EL (cell line): ENCODE measurements around the gene MARCHF11.

Source experiments
- DNase-seq: peaks from one replicate; pipeline ENCODE4 v3.0.0-alpha.2; 2016

MARCHF11 gene

DNA sequence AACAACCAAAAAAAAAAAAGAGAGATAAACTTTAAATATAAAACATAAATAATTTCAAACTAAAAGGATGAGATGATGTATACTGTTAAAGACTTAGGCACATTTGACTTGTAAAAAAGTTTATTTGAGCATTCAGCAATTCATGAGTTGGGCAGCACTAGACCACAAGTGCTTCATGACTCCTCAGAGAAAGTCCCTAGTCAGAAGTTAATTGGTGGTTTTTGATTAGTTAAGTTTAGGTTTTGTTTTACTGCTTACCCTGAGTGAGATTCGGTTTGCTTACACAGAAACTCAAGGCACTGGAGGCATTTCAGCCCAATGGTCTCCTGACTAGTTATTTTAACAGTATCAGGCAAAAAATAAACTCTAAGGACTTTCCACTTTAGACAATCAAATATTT is 129.2 kb downstream of the MARCHF11 start:
- DNase-seq: no peak

DNA sequence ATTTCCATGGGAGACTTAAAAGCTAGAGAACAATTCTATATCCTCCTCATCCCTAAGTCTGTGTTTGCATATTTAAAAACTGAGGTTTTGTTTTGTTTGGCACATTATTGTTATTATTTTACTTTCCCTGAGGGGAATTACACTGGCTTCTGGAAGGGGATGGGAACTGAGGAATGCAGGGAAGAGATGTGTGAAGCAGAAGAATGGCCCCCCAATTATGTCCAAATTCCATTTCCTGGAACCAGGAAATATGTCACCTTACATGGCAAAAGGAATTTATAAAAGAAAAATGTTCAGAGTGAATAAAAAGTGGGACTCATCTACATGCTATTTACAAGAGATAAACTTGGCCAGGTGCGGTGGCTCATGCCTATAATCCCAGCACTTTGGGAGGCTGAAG is 129.8 kb downstream of the MARCHF11 start:
- DNase-seq: peak; percentile 79

DNA sequence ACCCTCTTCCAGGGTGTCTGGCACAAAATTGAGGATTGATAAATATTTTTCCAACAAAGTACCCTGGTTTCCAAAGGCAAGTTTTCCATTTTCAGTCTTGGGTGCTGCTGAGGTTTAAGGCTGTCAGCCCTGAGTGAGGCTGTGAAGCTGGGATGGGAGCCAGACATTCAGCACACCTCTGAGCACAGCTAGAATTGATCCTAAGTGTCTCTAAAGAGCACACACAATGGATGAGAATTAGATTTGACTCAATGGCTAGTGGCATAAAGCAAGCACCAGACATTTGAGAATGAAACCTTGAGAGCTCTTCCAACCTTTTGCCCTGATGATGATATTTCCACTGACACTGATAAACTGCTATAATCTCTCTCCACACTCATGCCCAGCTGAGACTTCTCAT is 131.5 kb downstream of the MARCHF11 start:
- DNase-seq: no peak

DNA sequence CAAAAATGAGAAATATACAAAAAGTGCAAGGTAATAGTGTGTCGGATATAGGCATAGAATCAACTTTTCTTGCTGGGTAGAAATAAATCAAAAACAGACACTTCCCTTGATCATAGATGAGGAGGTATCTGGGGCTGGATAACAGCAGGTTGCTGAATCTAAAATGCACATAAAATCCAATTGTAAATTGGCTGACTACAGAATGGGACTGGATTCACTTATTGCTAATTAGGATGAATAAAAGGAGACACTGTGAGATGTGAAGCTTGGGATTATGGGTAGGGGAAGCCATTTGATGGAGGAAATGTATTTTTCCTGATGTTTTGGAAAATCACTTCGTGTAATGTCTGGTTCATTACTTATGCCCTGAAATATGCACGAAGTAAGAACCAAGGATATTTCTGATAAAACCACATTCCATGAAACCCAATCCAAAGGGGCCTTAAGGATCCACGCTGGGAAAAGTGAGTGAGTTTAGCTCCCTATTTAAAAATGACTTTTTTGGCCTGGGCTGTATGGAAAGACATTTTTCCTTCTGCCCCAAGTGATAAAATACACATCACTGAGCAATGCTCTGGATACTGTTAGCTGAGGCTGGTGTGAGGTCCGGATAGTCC is 136.1 kb downstream of the MARCHF11 start:
- DNase-seq: no peak

DNA sequence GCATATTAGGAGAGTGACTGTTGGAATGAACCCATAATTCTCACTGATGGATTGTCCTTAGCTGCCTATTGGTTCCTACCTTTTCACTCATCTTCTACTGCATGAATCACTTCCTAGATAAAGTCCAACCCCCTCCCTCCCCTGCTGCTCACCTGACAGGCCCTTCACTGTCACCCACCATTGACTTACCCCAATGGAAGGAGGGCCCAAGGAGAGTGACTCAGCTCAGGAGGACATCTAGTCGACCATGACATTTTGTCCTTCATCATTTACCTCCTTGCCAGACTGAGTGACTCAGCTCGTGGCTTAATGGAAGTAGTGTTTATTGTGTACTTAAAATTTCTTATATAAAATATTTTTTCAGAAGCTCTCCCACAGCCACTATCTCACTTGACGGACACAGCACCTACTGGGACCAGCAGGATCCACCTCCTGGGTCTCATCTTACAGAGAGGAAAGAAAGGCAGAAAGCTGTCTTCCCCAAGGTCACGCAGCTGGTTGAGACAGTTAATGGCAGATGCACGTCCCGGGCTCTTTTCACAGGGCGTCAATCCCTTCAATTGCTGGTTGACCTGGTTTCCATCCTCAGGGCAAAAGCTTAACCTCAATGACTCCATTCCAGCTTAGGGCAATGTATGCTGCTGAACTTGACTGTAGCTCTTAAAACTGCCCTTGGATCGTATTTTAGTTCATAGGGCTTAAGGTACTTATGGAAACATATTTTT is 142.3 kb downstream of the MARCHF11 start:
- no peak for DNase-seq

DNA sequence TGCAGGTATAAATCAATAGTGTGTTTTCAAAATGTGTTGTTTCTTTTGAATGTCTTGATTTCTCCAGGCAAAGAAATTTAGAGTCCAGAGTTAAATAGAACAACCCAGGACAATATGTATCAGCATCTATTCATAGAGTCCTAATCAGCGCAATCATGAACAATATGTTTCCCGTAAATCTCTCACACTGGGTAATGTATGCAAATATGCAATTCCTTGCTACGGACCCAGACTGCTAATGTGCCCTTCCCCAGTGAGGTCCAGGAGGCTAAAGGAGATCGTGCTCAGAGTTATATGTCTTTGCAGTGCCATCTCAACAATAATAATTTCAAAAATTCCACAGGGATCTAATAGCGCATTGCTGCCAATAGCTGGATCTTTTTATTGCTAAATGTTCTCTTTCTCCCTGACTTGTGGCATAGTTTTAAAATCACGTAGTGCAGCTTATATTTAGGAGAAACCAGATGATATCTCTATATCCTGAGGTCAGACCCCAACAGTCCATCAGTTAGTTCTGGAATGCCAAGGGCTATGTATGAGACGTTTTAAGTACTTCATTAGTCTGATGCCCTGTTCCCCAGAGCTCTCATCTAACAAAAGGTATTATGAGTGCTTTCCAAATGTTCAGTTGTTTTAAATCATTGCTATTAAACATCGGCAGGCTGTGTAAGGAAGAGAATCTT is 145.1 kb downstream of the MARCHF11 start:
- peak; percentile 46 for DNase-seq

DNA sequence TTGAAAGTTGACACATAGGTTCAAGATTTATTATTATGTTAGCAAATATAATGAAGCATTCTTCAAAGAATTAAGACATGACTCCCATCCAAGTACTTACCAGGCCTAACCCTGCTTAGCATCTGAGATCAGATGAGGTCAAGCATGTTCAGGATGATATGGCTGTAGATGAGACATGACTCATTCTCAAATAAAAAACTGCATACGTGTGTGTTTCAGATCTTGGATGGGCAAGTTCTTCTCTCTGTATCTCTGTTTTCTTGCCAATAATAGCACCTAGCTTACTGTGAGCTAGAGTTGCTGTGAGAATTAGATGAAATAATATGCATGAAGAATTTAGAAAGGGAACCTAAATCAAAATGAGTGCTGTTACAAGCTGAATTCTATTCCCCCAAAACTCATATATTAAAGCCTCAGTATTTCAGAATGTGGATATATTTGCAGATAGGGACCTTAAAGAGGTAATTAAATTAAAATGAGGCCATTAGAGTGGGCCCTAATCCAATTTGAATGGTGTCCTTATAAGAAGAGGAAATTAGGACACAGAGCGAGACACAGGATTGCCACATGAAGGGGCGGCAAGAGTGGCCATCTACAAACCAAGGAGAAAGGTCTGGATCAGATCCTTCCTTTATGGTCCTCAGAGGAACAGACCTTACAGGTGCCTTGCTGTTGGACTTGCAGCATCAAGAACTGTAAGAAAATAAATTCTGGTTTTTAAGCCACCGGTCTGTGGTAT is 146.2 kb downstream of the MARCHF11 start:
- DNase-seq: peak; percentile 23

DNA sequence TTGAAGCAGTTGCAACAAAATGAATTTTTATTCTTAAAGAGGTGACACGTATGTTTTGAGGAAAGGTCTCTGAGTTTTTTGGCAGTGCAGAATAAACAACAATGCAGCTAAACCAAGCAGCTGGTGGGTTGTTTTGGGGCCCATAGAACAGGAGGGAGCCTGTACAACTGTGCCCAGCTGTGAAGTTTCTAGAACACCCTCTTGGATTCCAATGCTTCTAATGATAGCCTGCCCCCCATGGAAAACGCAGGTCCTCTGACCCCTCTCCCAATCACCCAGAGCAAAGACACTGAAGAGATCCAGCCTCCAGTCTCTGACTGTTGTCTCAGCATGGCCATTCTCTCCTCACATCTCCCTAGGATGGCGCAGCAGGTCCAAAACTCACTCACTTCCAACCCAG is 150.9 kb downstream of the MARCHF11 start:
- DNase-seq: no peak

DNA sequence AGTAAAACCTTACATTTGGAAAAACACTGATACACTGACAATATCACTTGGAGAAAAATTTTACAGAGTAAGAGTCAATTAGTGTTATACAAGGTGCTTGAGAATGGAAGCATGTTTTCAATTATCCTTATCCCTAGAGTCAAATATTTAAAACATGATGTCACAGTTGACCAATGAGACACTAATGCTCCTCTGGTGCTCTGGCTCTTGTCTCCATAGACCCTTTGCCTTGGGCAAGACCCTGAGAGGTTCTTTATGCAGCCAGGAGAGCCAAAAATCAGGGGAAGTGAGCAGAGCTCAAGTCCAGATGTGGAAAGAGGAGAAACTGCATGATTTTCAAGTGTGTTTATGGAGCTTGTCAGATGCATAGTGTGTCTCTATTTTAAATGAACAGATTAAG is 153.9 kb downstream of the MARCHF11 start:
- peak; percentile 80 for DNase-seq

DNA sequence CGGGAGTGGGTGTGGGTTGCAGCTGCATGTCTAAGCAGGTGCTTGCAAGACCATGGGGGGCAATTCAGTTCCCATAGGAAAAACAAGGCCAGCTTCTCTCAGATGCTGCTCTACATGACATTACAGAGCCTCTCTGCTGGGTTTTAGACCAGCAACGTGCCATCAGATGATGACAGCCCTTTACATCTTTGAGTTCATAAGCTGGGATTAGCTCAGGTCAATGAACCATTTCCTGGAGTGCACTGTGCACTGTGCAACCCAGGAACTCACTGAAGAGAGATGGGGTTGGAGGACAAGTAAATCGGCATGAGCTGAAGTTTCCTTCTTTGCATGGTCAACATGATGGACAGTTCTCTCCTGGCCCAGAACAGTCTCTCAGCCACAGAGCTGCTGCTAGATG is 160.6 kb downstream of the MARCHF11 start:
- no peak for DNase-seq

DNA sequence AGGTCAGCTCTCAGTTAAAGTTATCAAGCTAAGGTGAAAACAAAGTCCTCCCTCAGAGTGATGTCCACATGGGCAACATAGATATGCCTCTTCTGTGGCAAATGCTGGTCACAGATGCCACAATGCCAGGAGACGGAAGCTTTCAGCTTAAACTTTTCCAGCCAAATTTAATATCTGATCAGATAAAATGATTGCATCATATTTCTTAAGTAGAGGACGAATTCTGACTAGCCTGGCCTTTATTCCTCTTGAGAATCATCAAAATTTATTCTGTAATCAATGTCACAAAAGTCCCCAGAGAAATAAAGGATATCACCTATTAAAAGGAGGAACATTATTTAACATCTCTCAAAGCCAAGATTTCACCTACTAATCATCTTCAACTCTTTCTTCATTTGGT is 161.9 kb downstream of the MARCHF11 start:
- no peak for DNase-seq
